GM21737 (cell line): ENCODE data around the gene SOX10.
"Not testable (repeated sequence)": the region's sequence is repeated elsewhere in the genome, so short reads cannot be mapped to it uniquely, and the experiment has no call there.

Experiments
- ATAC-seq: cut with Tn5 transposase; IDR thresholded peaks from one replicate; pipeline ENCODE4 v1.9.1; 2021; ENCODE audit warnings: mild to moderate bottlenecking, moderate library complexity; ENCODE audit not compliant: unreplicated experiment

SOX10 gene

DNA sequence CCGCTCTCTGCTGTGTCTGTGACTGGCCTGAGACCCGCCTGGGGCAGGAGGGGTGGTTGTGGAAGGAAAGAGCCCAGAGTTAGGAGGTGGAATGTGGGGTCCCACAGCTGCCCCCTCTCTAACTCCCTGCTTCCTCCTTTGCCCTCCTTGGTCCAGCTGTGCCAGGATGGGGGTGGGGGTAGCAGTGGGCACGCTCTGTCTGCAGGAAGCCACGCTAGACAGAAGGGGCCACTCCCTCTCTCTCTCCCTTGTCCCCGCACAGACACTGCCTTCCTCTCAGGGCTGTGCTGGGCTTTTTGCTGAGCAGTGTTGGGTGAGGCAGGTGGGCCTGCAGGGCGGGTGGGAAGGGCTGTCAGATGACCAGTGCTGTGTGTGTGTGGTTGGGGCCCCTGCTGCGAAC is 2.0 kb upstream of the SOX10 start:
- no peak for ATAC-seq

- ATAC-seq: no peak
These were observed 1.5 kb upstream of the SOX10 start for GRCh38 chr22:37985751-37986281.

DNA sequence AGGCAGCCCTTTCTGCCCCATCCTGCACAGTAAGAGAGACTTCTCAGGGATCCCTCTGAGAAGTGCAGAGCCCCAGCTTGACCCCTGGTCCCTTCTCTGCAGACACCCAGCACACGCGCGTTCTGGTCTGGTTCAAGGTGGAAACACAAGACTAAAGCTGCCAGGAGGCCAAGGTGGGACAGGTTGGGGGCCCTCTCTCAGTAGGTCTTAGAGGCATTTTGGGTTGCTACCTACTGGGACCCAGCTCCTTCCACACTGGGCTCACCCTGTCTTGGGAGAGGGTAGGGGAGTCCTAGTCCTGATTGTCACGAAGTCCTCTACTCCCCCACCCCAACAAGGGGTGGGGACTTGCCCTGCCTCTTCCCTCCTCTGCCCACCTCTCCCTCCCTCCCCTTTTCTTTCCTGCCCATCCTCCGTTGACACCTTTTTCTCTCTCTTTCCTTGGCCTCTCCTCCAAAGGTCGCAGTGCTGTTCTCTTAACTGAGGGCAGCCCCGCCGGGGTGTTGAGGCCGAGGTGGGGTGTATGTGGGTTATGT is 763 bp upstream of the SOX10 start:
- no peak for ATAC-seq

DNA sequence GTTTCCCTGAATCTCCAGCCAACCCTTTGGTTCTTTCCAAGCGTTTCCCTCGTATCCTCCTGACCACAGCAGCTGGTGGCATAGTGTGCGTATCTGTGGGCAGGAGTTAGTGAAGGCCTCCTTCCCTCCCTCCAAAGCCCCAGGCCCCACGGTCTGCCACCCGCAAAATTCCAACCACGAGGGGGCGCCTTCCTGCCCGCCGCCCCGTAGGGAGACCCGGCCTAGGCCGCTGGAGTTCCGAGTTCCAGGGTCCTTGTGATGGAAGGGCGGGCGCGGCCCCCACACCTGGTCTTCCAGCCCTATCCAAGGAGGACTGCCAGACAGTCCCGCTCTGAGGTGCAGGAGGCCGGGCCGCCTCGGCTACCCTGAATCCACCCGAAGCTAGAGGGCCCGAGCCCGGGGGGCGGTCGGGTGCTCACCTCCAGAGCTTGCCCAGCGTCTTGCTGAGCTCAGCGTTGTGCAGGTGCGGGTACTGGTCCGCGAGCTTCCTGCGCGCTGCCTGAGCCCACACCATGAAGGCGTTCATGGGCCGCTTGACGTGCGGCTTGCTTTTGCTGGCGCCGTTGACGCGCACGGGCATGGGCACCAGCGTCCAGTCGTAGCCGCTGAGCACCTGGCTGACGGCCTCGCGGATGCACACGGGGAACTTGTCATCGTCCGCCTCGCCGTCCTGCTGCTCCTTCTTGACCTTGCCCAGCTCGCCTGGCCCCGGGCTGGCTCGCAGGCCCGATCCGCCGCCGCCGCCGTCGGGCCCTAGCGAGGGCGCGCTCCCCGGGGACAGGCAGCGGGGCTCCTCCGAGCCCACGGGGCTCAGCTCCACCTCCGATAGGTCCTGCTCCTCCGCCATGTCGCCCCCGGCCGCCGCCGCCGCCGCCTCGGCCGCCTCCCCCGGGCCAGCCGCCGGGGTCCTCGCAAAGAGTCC is 1.2 kb downstream of the SOX10 start:
- no peak for ATAC-seq

- no peak for ATAC-seq
These were observed 2.1 kb downstream of the SOX10 start for GRCh38 chr22:37982151-37982785.

DNA sequence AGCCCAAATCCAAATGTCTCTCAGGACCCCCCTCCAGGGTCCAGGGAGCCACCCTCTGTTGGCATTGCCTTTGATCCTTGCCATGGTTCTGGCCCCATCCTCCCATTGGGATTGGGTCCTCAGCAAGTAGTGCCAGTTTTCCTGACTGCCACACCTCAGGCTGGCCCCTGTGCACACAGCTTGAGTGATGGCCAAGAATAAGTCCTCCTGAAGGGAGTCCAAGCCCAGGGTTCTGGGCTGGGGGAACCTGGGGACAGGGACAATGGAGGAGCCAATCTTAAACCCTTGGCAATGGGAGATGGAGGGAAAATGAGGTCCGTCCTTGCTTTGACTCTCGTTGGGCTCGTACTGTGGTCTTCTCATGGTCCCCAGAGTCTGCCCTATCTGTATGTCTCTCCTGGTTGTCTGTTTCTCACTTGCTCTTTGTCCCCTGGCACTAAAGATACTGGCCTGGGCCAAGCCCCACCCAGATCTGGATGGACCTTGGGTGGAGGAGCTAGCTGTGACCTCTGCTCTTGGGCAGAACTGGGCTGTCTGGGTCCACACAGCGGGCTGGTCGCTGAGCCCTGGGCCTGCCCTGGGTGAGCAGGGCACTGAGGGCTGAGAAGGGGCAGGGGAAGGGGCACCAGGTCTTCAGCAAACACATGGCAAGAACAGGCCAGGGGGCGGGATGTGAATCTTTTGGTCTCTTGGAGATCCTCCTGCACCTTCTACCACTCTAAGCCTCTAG is 2.9 kb downstream of the SOX10 start:
- no peak for ATAC-seq

DNA sequence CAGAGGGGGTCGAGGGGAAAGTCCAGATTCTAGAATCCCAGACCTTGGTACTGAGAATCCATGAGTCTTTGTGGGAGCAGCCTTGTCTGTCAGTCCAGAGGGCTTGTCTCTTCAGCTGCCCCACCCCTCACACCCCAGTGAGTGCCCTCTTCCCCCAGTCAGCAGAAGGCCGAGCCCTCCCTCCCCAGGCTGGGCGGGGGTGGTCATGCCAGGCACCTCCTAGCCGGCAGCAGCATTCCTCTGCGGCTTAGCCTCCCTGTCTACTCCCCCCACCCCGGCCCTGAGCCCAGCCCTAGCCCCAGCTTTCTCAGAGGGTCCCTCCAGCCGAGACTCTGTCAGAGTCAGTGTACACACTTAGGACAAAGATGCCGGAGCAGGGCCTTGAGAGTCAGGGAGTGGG is 4.6 kb downstream of the SOX10 start:
- ATAC-seq: no peak

DNA sequence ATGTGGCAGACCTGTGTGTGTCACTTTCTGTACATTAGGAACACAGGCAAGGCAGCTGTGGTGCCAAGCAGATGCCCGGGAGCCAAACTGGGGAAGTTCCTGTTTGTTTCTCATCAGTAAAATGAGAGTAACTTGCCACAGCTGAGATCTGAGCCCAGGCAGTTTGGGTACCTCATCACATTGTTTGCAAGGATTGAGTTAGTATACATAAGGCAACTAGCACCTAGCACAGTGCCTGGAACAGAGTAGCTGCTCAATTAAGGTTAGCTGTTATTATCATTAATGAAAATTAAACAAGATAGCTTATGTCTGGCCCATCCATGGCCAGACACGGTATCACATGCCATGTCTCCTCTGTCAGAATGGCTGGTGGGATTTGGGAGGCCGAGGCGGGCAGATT is 7.8 kb downstream of the SOX10 start:
- no peak for ATAC-seq

- not testable (repeated sequence) for ATAC-seq
These were observed 8.3 kb downstream of the SOX10 start for GRCh38 chr22:37976022-37976421.

GRCh38 chr22:37975153-37975552 is 9.2 kb downstream of the SOX10 start:
- no peak for ATAC-seq

DNA sequence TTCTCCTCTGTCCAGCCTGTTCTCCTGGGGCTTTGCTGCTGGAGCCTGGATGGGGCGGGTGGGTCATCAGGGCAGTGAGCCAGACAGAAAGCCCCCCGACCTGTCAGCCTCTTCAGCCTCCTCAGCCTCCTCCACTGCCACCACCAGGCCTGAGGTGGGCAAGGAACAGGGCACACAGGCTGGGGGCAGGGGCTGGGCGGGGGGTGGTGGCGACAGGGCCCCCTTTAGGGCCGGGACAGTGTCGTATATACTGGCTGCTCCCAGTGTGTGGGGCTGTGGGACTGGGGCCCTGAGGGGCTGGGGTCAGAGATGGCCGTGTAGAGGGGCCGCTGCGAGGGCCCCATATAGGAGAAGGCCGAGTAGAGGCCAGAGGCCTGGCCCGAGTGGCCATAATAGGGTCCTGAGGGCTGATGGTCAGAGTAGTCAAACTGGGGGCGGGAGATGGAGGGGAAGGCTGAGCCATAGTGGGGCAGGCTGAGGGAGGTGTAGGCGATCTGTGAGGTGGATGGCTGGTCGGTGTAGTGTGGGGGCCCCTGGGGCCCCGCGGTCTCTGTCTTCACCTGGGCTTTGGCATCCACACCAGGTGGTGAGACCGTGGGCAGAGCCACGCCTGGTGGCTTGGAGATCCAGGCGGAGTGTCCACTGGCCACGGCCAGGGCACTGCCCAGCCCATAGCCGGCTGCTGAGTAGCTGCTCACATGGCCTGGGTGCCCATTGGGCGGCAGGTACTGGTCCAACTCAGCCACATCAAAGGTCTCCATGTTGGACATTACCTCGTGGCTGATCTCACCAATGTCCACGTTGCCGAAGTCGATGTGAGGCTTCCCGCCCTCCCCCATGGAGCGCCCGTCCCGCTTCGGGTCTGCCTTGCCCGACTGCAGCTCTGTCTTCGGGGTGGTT is 10.8 kb downstream of the SOX10 start:
- ATAC-seq: no peak

DNA sequence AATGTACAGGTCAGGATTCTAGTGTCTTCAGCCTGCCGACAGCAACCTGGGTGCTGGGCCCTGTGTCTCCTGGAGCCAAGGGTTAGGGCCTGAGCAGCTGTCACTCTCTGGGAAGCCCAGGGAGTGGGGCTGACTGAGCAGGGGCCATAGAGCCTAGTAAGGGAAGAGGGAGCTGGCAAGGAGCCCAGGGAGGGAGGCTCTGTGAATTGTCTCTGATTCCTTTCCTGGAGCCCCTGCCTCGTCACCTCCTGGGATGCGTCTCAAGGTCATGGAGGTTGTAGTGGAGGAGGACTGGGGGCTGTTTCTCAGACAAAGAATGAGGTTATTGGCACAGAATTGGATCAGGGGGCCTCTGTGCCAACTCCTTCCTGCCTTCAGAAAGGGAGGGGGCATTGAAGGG is 11.8 kb downstream of the SOX10 start:
- ATAC-seq: no peak

DNA sequence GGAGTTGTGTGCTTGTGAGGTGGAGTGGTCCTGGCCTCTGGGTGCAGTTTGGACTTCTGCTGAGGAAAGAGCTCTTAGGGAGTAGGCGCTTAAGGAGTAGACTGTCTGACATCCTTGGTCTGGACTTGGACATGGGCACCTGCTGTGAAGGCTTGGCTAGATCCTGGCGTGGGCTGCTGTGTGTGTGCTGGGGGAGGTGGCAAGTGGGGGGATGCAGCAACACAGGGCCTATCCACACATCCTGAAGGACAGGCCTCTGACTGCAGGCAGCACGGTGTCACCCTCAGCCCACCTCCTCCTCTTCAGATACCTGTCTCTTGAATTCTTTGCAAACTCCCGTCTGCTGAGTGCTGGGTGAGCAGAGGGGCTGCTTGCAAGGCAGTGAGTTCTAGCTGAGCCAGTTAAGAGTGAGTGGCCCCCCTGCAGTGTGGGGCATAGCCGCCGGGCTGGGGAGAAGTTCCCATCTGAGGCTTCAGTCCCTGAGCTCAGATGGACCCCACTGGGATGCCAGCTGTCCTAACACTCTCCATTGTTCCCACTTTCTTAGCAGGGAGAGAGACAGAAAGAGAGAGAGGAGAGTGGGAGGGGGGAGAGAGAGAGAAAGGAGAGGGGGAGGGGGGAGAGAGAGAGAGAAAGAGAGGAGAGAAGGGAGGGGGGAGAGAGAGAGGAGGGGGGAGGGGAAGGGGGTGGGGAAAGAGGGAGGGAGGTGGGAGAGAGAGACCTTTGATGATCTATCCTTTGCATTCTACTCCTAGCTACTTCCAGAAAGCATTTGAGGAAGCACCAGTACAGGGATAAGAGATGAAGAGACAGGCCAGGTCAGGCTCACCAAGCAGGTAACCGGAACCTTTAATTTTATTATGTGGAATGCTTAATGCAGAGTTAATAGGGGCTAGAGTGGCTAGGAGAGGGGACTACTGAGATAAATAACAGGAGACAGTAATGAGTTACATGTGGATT is 12.6 kb downstream of the SOX10 start:
- ATAC-seq: no peak

GRCh38 chr22:37970864-37971263 is 13.5 kb downstream of the SOX10 start:
- ATAC-seq: no peak

- ATAC-seq: no peak
These were observed 15.7 kb downstream of the SOX10 start for GRCh38 chr22:37968452-37969251.

- ATAC-seq: no peak
These were observed 16.5 kb downstream of the SOX10 start for GRCh38 chr22:37967637-37968451.

DNA sequence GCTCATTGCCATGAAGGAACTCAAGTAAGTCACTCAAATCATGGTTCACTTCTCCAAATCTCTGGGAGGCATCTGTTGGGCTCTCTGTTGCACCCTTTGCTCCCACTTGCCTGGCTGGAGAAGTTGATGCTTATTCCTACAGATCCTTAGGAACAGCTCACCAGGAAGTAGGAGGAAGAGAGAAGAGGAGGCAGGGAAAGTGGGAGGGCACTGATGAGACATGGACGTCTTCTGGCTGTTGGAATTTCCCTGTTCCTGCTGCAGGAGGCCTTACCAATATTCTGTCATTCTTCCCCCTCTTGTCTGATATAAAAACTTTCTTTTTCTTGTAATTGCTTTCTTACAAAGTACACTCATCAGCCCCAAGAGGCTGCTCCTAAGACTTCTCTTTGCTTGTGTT is 17.2 kb downstream of the SOX10 start:
- ATAC-seq: no peak
